ENCODE measurements around the gene SERPINI2.
A peak's percentile ranks its signal among the peaks of the same experiment; 100 is the strongest.
"Not testable (repeated sequence)": the region's sequence is repeated elsewhere in the genome, so short reads cannot be mapped to it uniquely, and the experiment has no call there.

Gene SERPINI2

GRCh38 chr3:167451282-167451681 lies 22.6 kb downstream of the SERPINI2 start:
- TF ChIP-seq CTCF (IDR thresholded peaks at IDR 0.05; ENCODE audit: insufficient read depth, low read depth, low read length, missing control alignments) = no peak
- no peak for DNase-seq (ENCODE audit: low read depth)
- H3K4me3 ChIP-seq (ENCODE audit: low read depth, low read length) = no peak overlapping the region

- DNase-seq (ENCODE audit: low read depth) = no peak
- no peak for TF ChIP-seq CTCF (IDR thresholded peaks at IDR 0.05; ENCODE audit: insufficient read depth, low read depth, low read length, missing control alignments)
Measured at GRCh38 chr3:167450675-167451074, 23.2 kb downstream of the SERPINI2 start.

GRCh38 chr3:167450195-167450594 lies 23.6 kb downstream of the SERPINI2 start:
- TF ChIP-seq CTCF (IDR thresholded peaks at IDR 0.05; ENCODE audit: insufficient read depth, low read depth, low read length, missing control alignments) = no peak
- no peak overlapping the region for H3K4me3 ChIP-seq (ENCODE audit: low read depth, low read length)
- DNase-seq (ENCODE audit: low read depth) = peak; percentile 26

More at GRCh38 chr3:167450675-167451074, 23.2 kb downstream of the SERPINI2 start:
- no peak overlapping the region for H3K4me3 ChIP-seq (ENCODE audit: low read depth, low read length)

GRCh38 chr3:167445491-167445890 lies 28.4 kb downstream of the SERPINI2 start:
- no peak for TF ChIP-seq CTCF (IDR thresholded peaks at IDR 0.05; ENCODE audit: insufficient read depth, low read depth, low read length, missing control alignments)
- no peak overlapping the region for H3K4me3 ChIP-seq (ENCODE audit: low read depth, low read length)
- DNase-seq (ENCODE audit: low read depth) = no peak

GRCh38 chr3:167441256-167441655 lies 32.6 kb downstream of the SERPINI2 start:
- TF ChIP-seq CTCF (IDR thresholded peaks at IDR 0.05; ENCODE audit: insufficient read depth, low read depth, low read length, missing control alignments) = no peak

GRCh38 chr3:167437428-167438139 lies 36.3 kb downstream of the SERPINI2 start:
- no peak for DNase-seq (ENCODE audit: low read depth)
- no peak for TF ChIP-seq CTCF (IDR thresholded peaks at IDR 0.05; ENCODE audit: insufficient read depth, low read depth, low read length, missing control alignments)

More at GRCh38 chr3:167441256-167441655, 32.6 kb downstream of the SERPINI2 start:
- H3K4me3 ChIP-seq (ENCODE audit: low read depth, low read length) = no peak overlapping the region
- DNase-seq (ENCODE audit: low read depth) = no peak

GRCh38 chr3:167426962-167427361 lies 46.9 kb downstream of the SERPINI2 start:
- not testable (repeated sequence) for DNase-seq (ENCODE audit: low read depth); H3K4me3 ChIP-seq (ENCODE audit: low read depth, low read length)

More at GRCh38 chr3:167437428-167438139, 36.3 kb downstream of the SERPINI2 start:
- H3K4me3 ChIP-seq (ENCODE audit: low read depth, low read length) = no peak overlapping the region

- not testable (repeated sequence) for H3K4me3 ChIP-seq (ENCODE audit: low read depth, low read length); DNase-seq (ENCODE audit: low read depth)
Measured at GRCh38 chr3:167422396-167422795, 51.4 kb downstream of the SERPINI2 start.

Measured in GM12865 (cell line).